Measurements from ENCODE around the gene PTPRK.

- TF ChIP-seq CTCF (IDR thresholded peaks at IDR 0.05), result no peak
- no peak for TF ChIP-seq POLR2A (IDR thresholded peaks at IDR 0.05)
These were observed 19.4 kb downstream of the PTPRK start for GRCh38 chr6:128500749-128501600.
